Lung (tissue), 12 donors: Measurements from ENCODE around the gene SMIM41. TPM values are rescaled to one million over a fixed set of nuclear protein-coding genes. Genes with fewer than 3 reads are reported as not detected.

ENCODE experiments used
- ATAC-seq: fragments of 200-7000 bp; cut with Tn5 transposase; one replicate; pipeline ENCODE4 v1.9.1; 2020; ENCODE audit warnings: moderate number of reproducible peaks; ENCODE audit not compliant: insufficient read depth, low FRiP score
- DNase-seq, 3 donors: peaks; one replicate each; pipeline ENCODE4 v3.0.0-alpha.2; 2013 to 2017
- H3K27ac ChIP-seq, 2 donors: one replicate each; pipeline ENCODE4 v1.5.1; 2013; ENCODE audit warnings: mild to moderate bottlenecking in 2 of 2, moderate library complexity in 2 of 2, control low read depth in 1 of 2, inconsistent platforms in 1 of 2, low read depth in 1 of 2, low read length in 1 of 2
- H3K27me3 ChIP-seq, 3 donors: one replicate each; pipeline ENCODE4 v1.5.1; 2013; ENCODE audit warnings: low read length in 2 of 3; ENCODE audit not compliant: control insufficient read depth in 3 of 3, insufficient read depth in 3 of 3
- H3K36me3 ChIP-seq, 4 donors: one replicate each; pipeline ENCODE4 v1.5.1; 2013; ENCODE audit warnings: low read length in 4 of 4, mild to moderate bottlenecking in 1 of 4, moderate library complexity in 1 of 4; ENCODE audit not compliant: control insufficient read depth in 4 of 4, insufficient read depth in 4 of 4
- H3K4me1 ChIP-seq, 5 donors: one replicate each; pipeline ENCODE4 v1.5.1; 2013; ENCODE audit warnings: low read length in 5 of 5, mild to moderate bottlenecking in 2 of 5, moderate library complexity in 1 of 5; ENCODE audit not compliant: control insufficient read depth in 5 of 5, insufficient read depth in 5 of 5
- H3K4me3 ChIP-seq: one replicate; pipeline ENCODE4 v1.5.1; 2013; ENCODE audit warnings: mild to moderate bottlenecking, control low read depth, moderate library complexity
- H3K9ac ChIP-seq, 2 donors: one replicate each; pipeline ENCODE4 v1.5.1; 2013; ENCODE audit warnings: low read length in 2 of 2, control low read depth in 1 of 2; ENCODE audit not compliant: insufficient read depth in 1 of 2
- H3K9me3 ChIP-seq, 4 donors: one replicate each; pipeline ENCODE4 v1.5.1; 2013; ENCODE audit warnings: low read length in 3 of 4, mild to moderate bottlenecking in 1 of 4, moderate library complexity in 1 of 4; ENCODE audit not compliant: control insufficient read depth in 4 of 4, insufficient read depth in 3 of 4
- CTCF ChIP-seq: IDR thresholded peaks from 2 replicates; pipeline ENCODE4 v1.5.1; 2012; ENCODE audit warnings: mild to moderate bottlenecking; ENCODE audit errors: control extremely low read depth, extremely low read depth
- WGBS, 2 donors: extraction: QIAGEN DNeasy Blood & Tissue Kit; methylation state at CpG; one replicate each; pipeline ENCODE4 v1.1.7; 2013; 5-methylcytosine and 5-hydroxymethylcytosine counted together
- polyA plus RNA-seq, 2 donors: library from polyadenylated mRNA; stranded (reverse); fragments of 200-250 nt; gene quantifications; one replicate each; pipeline ENCODE4 v1.2.1, GENCODE V29; 2013
- total RNA-seq, 2 donors: library from RNA; depleted of rRNA in 1 of 2; stranded (reverse); fragments of >200 nt in 1 of 2; gene quantifications; one replicate each; pipeline ENCODE4 v1.2.1, GENCODE V29; 2014 to 2021
- donor health status: control.
- donor health status: control.
- donor health status: Bipolar disorder and iron deficiency.
- donor health status: healthy.
- donor health status: DM: yes; HTN: yes; CAD: no.

SMIM41 gene
- total and polyA plus RNA-seq, 4 donors, result 1.9 to 7.6 (median 4.3) TPM

- H3K27ac ChIP-seq, result no peak overlapping the region
- ATAC-seq, result peak; percentile 6
These were observed 4.4 kb upstream of the SMIM41 start for GRCh38 chr12:52074971-52075724.

GRCh38 chr12:52076811-52077210, 2.7 kb upstream of the SMIM41 start:
- WGBS, 2 donors, result 95 to 96% methylated on average over 16 of the region's 16 CpGs
- ATAC-seq (no peak), DNase-seq (no peak)
- Histone ChIP-seq H3K27me3 (no peaks in the 10 kb centered on the region), H3K4me3 (no peak overlapping the region), H3K9ac (no peak overlapping the region), H3K4me1 (peaks cover 0 to 32% (median 14%) of the 10 kb centered on the region in 5 donors), H3K27ac (no peak overlapping the region), H3K9me3 (no peaks in the 10 kb centered on the region), H3K36me3 (peaks cover 0 to 48% (median 25%) of the 10 kb centered on the region in 4 donors)
- TF ChIP-seq CTCF, result no peak

More at GRCh38 chr12:52074971-52075724, 4.4 kb upstream of the SMIM41 start:
- no peak for TF ChIP-seq CTCF
- H3K9me3 ChIP-seq, result no peaks in the 10 kb centered on the region
- no peaks in the 10 kb centered on the region for H3K27me3 ChIP-seq
- WGBS, 2 donors, result 71 to 91% methylated on average over 3 of the region's 3 CpGs
- DNase-seq, result no peak
- no peak overlapping the region for H3K4me3 ChIP-seq
- H3K4me1 ChIP-seq, result peaks cover 4 to 28% (median 6%) of the 10 kb centered on the region in 5 donors
- peaks cover 0 to 48% (median 25%) of the 10 kb centered on the region in 4 donors for H3K36me3 ChIP-seq
- H3K9ac ChIP-seq, result no peak overlapping the region

GRCh38 chr12:52078276-52078675, 1.2 kb upstream of the SMIM41 start:
- Histone ChIP-seq H3K4me3 (no peak overlapping the region), H3K9me3 (no peaks in the 10 kb centered on the region), H3K9ac (no peak overlapping the region), H3K36me3 (peaks cover 0 to 39% (median 19%) of the 10 kb centered on the region in 4 donors), H3K4me1 (peaks cover 0 to 46% (median 24%) of the 10 kb centered on the region in 5 donors), H3K27me3 (no peaks in the 10 kb centered on the region), H3K27ac (no peak overlapping the region)
- TF ChIP-seq CTCF, result no peak
- WGBS, 2 donors, result 92 to 100% methylated on average over 3 of the region's 3 CpGs
- no peak for ATAC-seq
- DNase-seq, result no peak
